HG02623 (cell line): ENCODE results near the gene SLC29A1.
"Not testable (repeated sequence)": the region's sequence is repeated elsewhere in the genome, so short reads cannot be mapped to it uniquely, and the experiment has no call there.

Source experiments
- ATAC-seq: cut with Tn5 transposase; IDR thresholded peaks from one replicate; pipeline ENCODE4 v1.9.1; 2021; ENCODE audit warnings: moderate library complexity; ENCODE audit not compliant: unreplicated experiment

Gene SLC29A1

GRCh38 chr6:44223319-44224028, at the start of gene SLC29A1:
SLC29A1 (plus strand) TSS chr6:44223595; CDS start chr6:44227314, 3,719 bp downstream.
- peak; percentile 42 for ATAC-seq

- ATAC-seq, result no peak
These were observed 47.1 kb upstream of the SLC29A1 start for GRCh38 chr6:44176130-44176761.

- peak; percentile 42 for ATAC-seq
These were observed 46.5 kb upstream of the SLC29A1 start for GRCh38 chr6:44176762-44177509.

- ATAC-seq, result no peak
These were observed 45.5 kb upstream of the SLC29A1 start for GRCh38 chr6:44177691-44178423.

GRCh38 chr6:44178424-44179071, 44.8 kb upstream of the SLC29A1 start:
- no peak for ATAC-seq

- ATAC-seq, result no peak
These were observed 44.3 kb upstream of the SLC29A1 start for GRCh38 chr6:44179072-44179536.

GRCh38 chr6:44179648-44180047, 43.7 kb upstream of the SLC29A1 start:
- no peak for ATAC-seq

GRCh38 chr6:44180406-44180805, 43.0 kb upstream of the SLC29A1 start:
- no peak for ATAC-seq

GRCh38 chr6:44180886-44181285, 42.5 kb upstream of the SLC29A1 start:
- no peak for ATAC-seq

GRCh38 chr6:44181784-44182183, 41.6 kb upstream of the SLC29A1 start:
- not testable (repeated sequence) for ATAC-seq

- ATAC-seq, result no peak
These were observed 40.4 kb upstream of the SLC29A1 start for GRCh38 chr6:44182911-44183390.

- no peak for ATAC-seq
These were observed 39.6 kb upstream of the SLC29A1 start for GRCh38 chr6:44183783-44184182.

GRCh38 chr6:44185356-44185755, 38.0 kb upstream of the SLC29A1 start:
- ATAC-seq, result not testable (repeated sequence)

GRCh38 chr6:44185953-44186634, 37.3 kb upstream of the SLC29A1 start:
- ATAC-seq, result no peak

- ATAC-seq, result no peak
These were observed 36.8 kb upstream of the SLC29A1 start for GRCh38 chr6:44186635-44187025.

- ATAC-seq, result no peak
These were observed 34.6 kb upstream of the SLC29A1 start for GRCh38 chr6:44188819-44189218.

- no peak for ATAC-seq
These were observed 34.1 kb upstream of the SLC29A1 start for GRCh38 chr6:44189257-44189656.

- peak; percentile 55 for ATAC-seq
These were observed 32.7 kb upstream of the SLC29A1 start for GRCh38 chr6:44190715-44191114.

- no peak for ATAC-seq
These were observed 30.9 kb upstream of the SLC29A1 start for GRCh38 chr6:44192428-44193041.
